H1 (cell line): ENCODE data around the gene TMEM187. TPM values are rescaled to one million over a fixed set of nuclear protein-coding genes. Genes with fewer than 3 reads are reported as not detected.

Experiments
- CTCF ChIA-PET: fragments of 300-600 bp; sonication (Branson Sonifier 250); formaldehyde crosslinking; loops from one replicate; lab custom pipeline; 2021; ENCODE audit not compliant: partially characterized antibody; lab: Charles Lee
- POLR2A ChIA-PET: fragments of 300-600 bp; sonication (Branson Sonifier 250); formaldehyde crosslinking; loops from one replicate; lab custom pipeline; 2021; ENCODE audit warnings: inconsistent platforms; ENCODE audit not compliant: partially characterized antibody; lab: Charles Lee
- DNase-seq, 2 experiments: peaks; one replicate each; pipeline versions ENCODE4 v3.0.0 to v3.0.0-alpha.2; 2010 to 2022; ENCODE audit warnings: low spot score in 2 of 2, low read depth in 1 of 2, mixed read lengths in 1 of 2
- FAIRE-seq: peaks from 2 replicates; lab custom pipeline; 2011; peaks lifted over from hg19 to GRCh38; lab: Jason Lieb, UNC
- H2AFZ ChIP-seq: 2 replicates; pipeline ENCODE4 v1.8.1; 2012; ENCODE audit warnings: low read length, inconsistent platforms
- H2AK5ac ChIP-seq: 2 replicates; pipeline ENCODE4 v1.6.1; 2013; ENCODE audit warnings: low read depth, low read length
- H2BK120ac ChIP-seq: replicated peaks from 2 replicates; pipeline ENCODE3; 2013; ENCODE audit warnings: low read depth, low read length, inconsistent platforms
- H2BK12ac ChIP-seq: 2 replicates; pipeline ENCODE4 v1.6.1; 2013; ENCODE audit warnings: low read depth, low read length
- H2BK15ac ChIP-seq: 2 replicates; pipeline ENCODE4 v1.6.1; 2013; ENCODE audit warnings: low read length
- H2BK20ac ChIP-seq: 2 replicates; pipeline ENCODE4 v1.6.1; 2013; ENCODE audit warnings: low read length
- H2BK5ac ChIP-seq: 2 replicates; pipeline ENCODE4 v1.6.1; 2013; ENCODE audit warnings: low read depth, low read length
- H3K14ac ChIP-seq: 2 replicates; pipeline ENCODE4 v1.6.1; 2013; ENCODE audit warnings: inconsistent platforms; ENCODE audit not compliant: insufficient read length
- H3K18ac ChIP-seq: 2 replicates; pipeline ENCODE4 v1.6.1; 2013; ENCODE audit warnings: low read length; ENCODE audit errors: extremely low read depth
- H3K23ac ChIP-seq: 2 replicates; pipeline ENCODE4 v1.6.1; 2013; ENCODE audit warnings: inconsistent platforms; ENCODE audit not compliant: insufficient read length
- H3K23me2 ChIP-seq: 2 replicates; pipeline ENCODE4 v1.6.1; 2013; ENCODE audit warnings: low read depth, low read length
- H3K27ac ChIP-seq: 2 replicates; pipeline ENCODE4 v1.6.1; 2011; ENCODE audit warnings: low read depth, low read length, inconsistent platforms
- H3K27me3 ChIP-seq, 4 experiments: replicated peaks in 1 of 4; 1 replicate in 1 of 4; 2 replicates in 3 of 4; pipeline versions ENCODE4 v1.6.1 to v1.8.1; 2011 to 2013; ENCODE audit warnings: low read length in 3 of 4, mild to moderate bottlenecking in 3 of 4, inconsistent platforms in 2 of 4, mixed read lengths in 2 of 4, moderate library complexity in 1 of 4; ENCODE audit not compliant: control insufficient read depth in 3 of 4, insufficient read depth in 3 of 4; ENCODE audit errors: extremely low read depth in 1 of 4
- H3K36me3 ChIP-seq, 4 experiments: 2 replicates each; pipeline versions ENCODE4 v1.6.1 to v1.8.1; 2011 to 2013; ENCODE audit warnings: mild to moderate bottlenecking in 4 of 4, low read length in 3 of 4, moderate library complexity in 2 of 4, control low read depth in 1 of 4, inconsistent platforms in 1 of 4; ENCODE audit not compliant: insufficient read depth in 4 of 4, control insufficient read depth in 2 of 4
- H3K4ac ChIP-seq: replicated peaks from 2 replicates; pipeline ENCODE3; 2013; ENCODE audit warnings: low read length, low read depth, mixed read lengths, inconsistent platforms; ENCODE audit not compliant: insufficient read length
- H3K4me1 ChIP-seq, 4 experiments: replicated peaks in 1 of 4; 1 replicate in 1 of 4; 2 replicates in 3 of 4; pipeline versions ENCODE4 v1.6.1 to v1.8.1; 2011 to 2013; ENCODE audit warnings: low read length in 3 of 4, inconsistent platforms in 2 of 4, mixed read lengths in 1 of 4; ENCODE audit not compliant: insufficient read depth in 4 of 4, control insufficient read depth in 3 of 4
- H3K4me2 ChIP-seq, 2 experiments: 2 replicates each; pipeline versions ENCODE4 v1.6.1 to v1.8.1; 2011 to 2013; ENCODE audit warnings: low read depth in 2 of 2, low read length in 2 of 2, control low read depth in 1 of 2, inconsistent platforms in 1 of 2, mild to moderate bottlenecking in 1 of 2; ENCODE audit not compliant: insufficient read depth in 1 of 2
- H3K4me3 ChIP-seq, 4 experiments: fragments of 200-600, 300-600 bp in 1 of 4; sonication (generic), shearing (Covaris generic), sonication (Bioruptor Twin) in 1 of 4; 2 replicates each; pipeline versions ENCODE4 v1.5.1 to v1.8.1; 2011 to 2016; ENCODE audit warnings: low read length in 4 of 4, low read depth in 3 of 4, control low read depth in 2 of 4, inconsistent platforms in 2 of 4, mild to moderate bottlenecking in 2 of 4, mixed read lengths in 1 of 4, moderate library complexity in 1 of 4; ENCODE audit not compliant: insufficient read depth in 2 of 4; ENCODE audit errors: extremely low read depth in 1 of 4
- H3K56ac ChIP-seq: replicated peaks from 2 replicates; pipeline ENCODE3; 2013; ENCODE audit warnings: low read depth, mild to moderate bottlenecking, mixed read lengths, low read length, inconsistent platforms; ENCODE audit not compliant: insufficient read length
- H3K79me1 ChIP-seq: 2 replicates; pipeline ENCODE4 v1.6.1; 2013; ENCODE audit warnings: low read depth, low read length, control low read depth
- H3K79me2 ChIP-seq, 2 experiments: 2 replicates each; pipeline versions ENCODE4 v1.6.1 to v1.8.1; 2012 to 2013; ENCODE audit warnings: low read length in 2 of 2, mild to moderate bottlenecking in 2 of 2, inconsistent platforms in 1 of 2; ENCODE audit not compliant: insufficient read depth in 2 of 2, control insufficient read depth in 1 of 2
- H3K9ac ChIP-seq, 4 experiments: replicated peaks in 1 of 4; 1 replicate in 1 of 4; 2 replicates in 3 of 4; pipeline versions ENCODE4 v1.6.1 to v1.8.1; 2011 to 2013; ENCODE audit warnings: low read depth in 3 of 4, low read length in 3 of 4, control low read depth in 2 of 4, mild to moderate bottlenecking in 2 of 4, moderate library complexity in 2 of 4, inconsistent platforms in 1 of 4; ENCODE audit errors: extremely low read depth in 1 of 4
- H3K9me3 ChIP-seq, 2 experiments: 2 replicates each; pipeline versions ENCODE4 v1.6.1 to v1.8.1; 2012 to 2013; ENCODE audit warnings: mild to moderate bottlenecking in 2 of 2, moderate library complexity in 2 of 2, control low read depth in 1 of 2, inconsistent platforms in 1 of 2, low read depth in 1 of 2, low read length in 1 of 2, mixed read lengths in 1 of 2; ENCODE audit not compliant: insufficient read depth in 2 of 2
- H4K20me1 ChIP-seq, 2 experiments: replicated peaks in 1 of 2; 2 replicates each; pipeline versions ENCODE3 to v1.8.1; 2011 to 2013; ENCODE audit warnings: inconsistent platforms in 2 of 2, low read length in 2 of 2, mild to moderate bottlenecking in 1 of 2; ENCODE audit not compliant: insufficient read depth in 2 of 2, control insufficient read depth in 1 of 2
- H4K5ac ChIP-seq: 2 replicates; pipeline ENCODE4 v1.6.1; 2013; ENCODE audit warnings: low read length, low read depth, mixed read lengths, inconsistent platforms; ENCODE audit not compliant: insufficient read length
- H4K8ac ChIP-seq: 2 replicates; pipeline ENCODE4 v1.8.0; 2013; ENCODE audit warnings: mild to moderate bottlenecking, moderate library complexity, low read length, inconsistent platforms; ENCODE audit not compliant: insufficient read depth; ENCODE audit errors: extremely low read depth
- H4K91ac ChIP-seq: replicated peaks from 2 replicates; pipeline ENCODE3; 2013; ENCODE audit warnings: low read length, mixed read lengths, inconsistent platforms; ENCODE audit not compliant: insufficient read length
- ASH2L ChIP-seq: fragments of 200-600, 300-600 bp; sonication (generic); IDR thresholded peaks from one replicate; pipeline ENCODE4 v1.7.1; 2017; ENCODE audit warnings: low read length
- GABPA ChIP-seq: IDR thresholded peaks from 2 replicates; pipeline ENCODE4 v1.6.1; 2011; ENCODE audit warnings: mild to moderate bottlenecking, low read length, moderate library complexity, borderline replicate concordance; ENCODE audit not compliant: insufficient read depth
- KDM4A ChIP-seq: IDR thresholded peaks from one replicate; pipeline ENCODE4 v1.7.1; 2012; ENCODE audit warnings: low read depth, mild to moderate bottlenecking, moderate library complexity, low read length, inconsistent platforms; ENCODE audit not compliant: severe bottlenecking
- MAFK ChIP-seq: IDR thresholded peaks from 2 replicates; pipeline ENCODE4 v1.6.1; 2012; ENCODE audit warnings: low read depth, mild to moderate bottlenecking, improper control_type of control experiment, low read length
- RFX5 ChIP-seq: IDR thresholded peaks from 2 replicates; pipeline ENCODE4 v1.6.1; 2011; ENCODE audit warnings: low read depth, low read length, improper control_type of control experiment, borderline replicate concordance
- YY1 ChIP-seq: IDR thresholded peaks from 2 replicates; pipeline ENCODE4 v1.6.1; 2011; ENCODE audit warnings: low read depth, mild to moderate bottlenecking, low read length
- WGBS, 2 experiments: shearing (Covaris generic) in 1 of 2; methylation state at CpG; one replicate each; pipeline versions ENCODE4 v1.1.6 to v1.1.7; 2013 to 2015; ENCODE audit warnings: low lambda C conversion rate in 2 of 2, mixed read lengths in 2 of 2, inconsistent platforms in 1 of 2, low coverage in 1 of 2, missing lambda C conversion rate in 1 of 2; ENCODE audit not compliant: insufficient replicate concordance in 2 of 2, insufficient coverage in 1 of 2, insufficient read length in 1 of 2; ENCODE audit errors: extremely low coverage in 1 of 2, missing lambda C conversion rate in 1 of 2; 5-methylcytosine and 5-hydroxymethylcytosine counted together
- polyA plus RNA-seq, 7 experiments: library from polyadenylated mRNA; depleted of rRNA in 3 of 7; stranded (reverse) in 5 of 7; unstranded in 2 of 7; fragments of >200 nt in 5 of 7; fragments of 200-250 nt in 2 of 7; gene quantifications; 1 replicate in 5 of 7; 2 replicates in 1 of 7; 4 replicates in 1 of 7; pipeline versions ENCODE4 v1.2.1 to v1.2.3, GENCODE V29; 2011 to 2013; ENCODE audit warnings: missing spikeins in 2 of 7, mixed read lengths in 2 of 7
- total RNA-seq: library from RNA; stranded (reverse); fragmentation: NEBNext Ultra II Directional; extraction: Animal tissue kit (Norgen Biotek cat#: 25700); gene quantifications from 2 replicates; pipeline ENCODE4 v1.2.1, GENCODE V29; 2021

Gene TMEM187
- total and polyA plus RNA-seq, 2 of the 8 experiments (the other 6 are each of a cell fraction or from before 2014, with no cell fraction given) = 5.0 to 14.5 TPM

- Histone ChIP-seq H3K56ac (no peak overlapping the region), H4K5ac (no peak overlapping the region), H2BK5ac (no peak overlapping the region), H2BK20ac (no peak overlapping the region), H3K36me3 (peaks cover 0 to 10% (median 4%) of the 10 kb centered on the region in 4 experiments; a peak in 2 of 8 replicates), H4K20me1 (peaks cover 0 to 3% of the 10 kb centered on the region in 2 experiments), H3K27ac (no peak overlapping the region), H3K4me2 (no peak overlapping the region), H2AFZ (no peak overlapping the region), H3K79me1 (no peaks in the 10 kb centered on the region), H4K91ac (no peak overlapping the region), H3K4me3 (no peak overlapping the region), H4K8ac (no peak overlapping the region), H3K9me3 (no peaks in the 10 kb centered on the region), H3K23me2 (peaks cover 11% of the 10 kb centered on the region; the same call in 1 of the 2 replicates), H3K9ac (no peak overlapping the region), H3K14ac (no peak overlapping the region), H2AK5ac (no peak overlapping the region), H2BK12ac (no peak overlapping the region), H3K79me2 (peaks cover 0 to 13% of the 10 kb centered on the region in 2 experiments; a peak in 2 of 4 replicates), H3K23ac (no peak overlapping the region), H2BK15ac (no peak overlapping the region), H2BK120ac (no peak overlapping the region), H3K4me1 (peaks cover 0 to 17% (median 10%) of the 10 kb centered on the region in 4 experiments; a peak in 6 of 7 replicates), H3K4ac (no peak overlapping the region), H3K27me3 (no peaks in the 10 kb centered on the region), H3K18ac (no peak overlapping the region)
- POLR2A ChIA-PET = interaction anchor here (14.9 kb wide), 1 partner anchor 10 kb away, joined by 231 read pairs; the partner anchor contains the start of genes NAA10 and RENBP
- DNase-seq (no peak), FAIRE-seq (no peak)
- CTCF ChIA-PET = interaction anchor here (1.4 to 19.6 kb wide), 2 partner anchors 9 to 17 kb away, joined by 7 to 272 read pairs; partner anchors contain the start of gene RENBP
- TF ChIP-seq GABPA (no peak), MAFK (no peak), ASH2L (no peak), KDM4A (no peak), YY1 (no peak), RFX5 (no peak)
- 92% methylated on average over 6 of the region's 13 CpGs; no CpG with 5 or more reads in 1 of the 2 experiments for WGBS, 2 experiments
These were observed 40.8 kb upstream of the TMEM187 start for GRCh38 chrX:153931748-153932147.
